HG02852 (cell line): ENCODE data around the gene ABHD4.
"Not testable (repeated sequence)": the region's sequence is repeated elsewhere in the genome, so short reads cannot be mapped to it uniquely, and the experiment has no call there.

Experiments
- ATAC-seq: cut with Tn5 transposase; IDR thresholded peaks from one replicate; pipeline ENCODE4 v1.9.1; 2021; ENCODE audit warnings: mild to moderate bottlenecking, moderate library complexity; ENCODE audit not compliant: unreplicated experiment

ABHD4 gene, protein sequence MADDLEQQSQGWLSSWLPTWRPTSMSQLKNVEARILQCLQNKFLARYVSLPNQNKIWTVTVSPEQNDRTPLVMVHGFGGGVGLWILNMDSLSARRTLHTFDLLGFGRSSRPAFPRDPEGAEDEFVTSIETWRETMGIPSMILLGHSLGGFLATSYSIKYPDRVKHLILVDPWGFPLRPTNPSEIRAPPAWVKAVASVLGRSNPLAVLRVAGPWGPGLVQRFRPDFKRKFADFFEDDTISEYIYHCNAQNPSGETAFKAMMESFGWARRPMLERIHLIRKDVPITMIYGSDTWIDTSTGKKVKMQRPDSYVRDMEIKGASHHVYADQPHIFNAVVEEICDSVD

DNA sequence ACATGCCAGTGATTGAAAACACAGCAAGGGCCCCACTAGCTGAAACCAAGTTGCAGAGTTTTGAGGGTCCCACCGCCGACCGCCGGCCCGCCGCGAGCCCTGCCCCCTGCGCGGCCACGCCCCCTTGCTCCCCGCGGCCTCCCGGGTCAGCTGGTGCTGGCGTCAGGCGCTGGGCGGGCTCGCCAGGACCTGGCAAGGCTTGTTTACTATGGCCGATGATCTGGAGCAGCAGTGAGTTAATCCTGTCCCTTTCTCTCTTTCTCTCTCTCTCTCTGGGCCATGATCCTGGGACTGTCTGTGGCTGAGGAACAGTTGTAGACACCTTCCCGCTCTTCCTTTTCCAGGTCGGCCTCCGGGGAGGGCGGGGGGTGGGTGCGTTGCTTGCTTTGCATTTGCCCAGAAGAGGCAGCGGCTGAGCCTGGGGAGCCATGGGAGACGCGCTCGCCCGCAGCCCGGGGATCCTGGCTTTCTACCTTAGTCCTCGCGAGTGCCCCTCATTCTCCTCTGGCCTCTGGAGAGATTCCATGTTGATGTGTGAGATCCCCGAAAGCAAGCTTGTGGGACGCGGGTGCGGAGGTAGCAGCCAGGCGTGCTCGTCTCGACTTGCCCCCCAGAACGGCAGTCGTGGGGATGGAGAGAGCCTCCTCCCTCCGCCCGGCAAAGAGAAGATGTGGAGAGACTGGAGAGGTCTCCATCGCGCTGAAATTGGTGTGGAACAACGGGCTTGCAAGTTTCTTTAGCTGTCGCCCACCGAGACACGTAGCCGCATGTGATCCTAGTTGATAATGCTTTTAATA, at the start of gene ABHD4:
Gene ABHD4, plus strand, starts transcription at position 202 of the 797 bp plus-strand sequence. Its CDS starts 7 bp downstream, at position 209.
- ATAC-seq: peak; percentile 84

DNA sequence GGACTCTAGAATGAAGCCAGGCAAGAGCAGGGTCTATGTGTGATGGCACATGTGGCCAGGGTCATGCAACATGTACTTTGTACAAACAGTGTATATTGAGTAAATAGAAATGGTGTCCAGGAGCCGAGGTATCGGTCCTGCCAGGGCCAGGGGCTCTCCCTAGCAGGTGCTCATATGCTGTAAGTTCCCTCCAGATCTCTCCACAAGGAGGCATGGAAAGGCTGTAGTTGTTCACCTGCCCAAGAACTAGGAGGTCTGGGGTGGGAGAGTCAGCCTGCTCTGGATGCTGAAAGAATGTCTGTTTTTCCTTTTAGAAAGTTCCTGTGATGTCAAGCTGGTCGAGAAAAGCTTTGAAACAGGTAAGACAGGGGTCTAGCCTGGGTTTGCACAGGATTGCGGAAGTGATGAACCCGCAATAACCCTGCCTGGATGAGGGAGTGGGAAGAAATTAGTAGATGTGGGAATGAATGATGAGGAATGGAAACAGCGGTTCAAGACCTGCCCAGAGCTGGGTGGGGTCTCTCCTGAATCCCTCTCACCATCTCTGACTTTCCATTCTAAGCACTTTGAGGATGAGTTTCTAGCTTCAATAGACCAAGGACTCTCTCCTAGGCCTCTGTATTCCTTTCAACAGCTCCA, 48.7 kb upstream of the ABHD4 start:
- no peak for ATAC-seq

DNA sequence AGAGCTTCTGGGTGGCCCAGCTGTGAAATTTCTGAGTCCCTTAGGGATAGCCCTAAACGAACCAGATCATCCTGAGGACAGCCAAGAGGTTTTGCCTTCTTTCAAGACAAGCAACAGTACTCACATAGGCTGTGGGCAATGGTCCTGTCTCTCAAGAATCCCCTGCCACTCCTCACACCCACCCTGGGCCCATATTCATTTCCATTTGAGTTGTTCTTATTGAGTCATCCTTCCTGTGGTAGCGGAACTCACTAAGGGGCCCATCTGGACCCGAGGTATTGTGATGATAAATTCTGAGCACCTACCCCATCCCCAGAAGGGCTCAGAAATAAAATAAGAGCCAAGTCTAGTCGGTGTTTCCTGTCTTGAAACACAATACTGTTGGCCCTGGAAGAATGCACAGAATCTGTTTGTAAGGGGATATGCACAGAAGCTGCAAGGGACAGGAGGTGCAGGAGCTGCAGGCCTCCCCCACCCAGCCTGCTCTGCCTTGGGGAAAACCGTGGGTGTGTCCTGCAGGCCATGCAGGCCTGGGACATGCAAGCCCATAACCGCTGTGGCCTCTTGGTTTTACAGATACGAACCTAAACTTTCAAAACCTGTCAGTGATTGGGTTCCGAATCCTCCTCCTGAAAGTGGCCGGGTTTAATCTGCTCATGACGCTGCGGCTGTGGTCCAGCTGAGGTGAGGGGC, 48.0 kb upstream of the ABHD4 start:
- ATAC-seq: peak; percentile 65

DNA sequence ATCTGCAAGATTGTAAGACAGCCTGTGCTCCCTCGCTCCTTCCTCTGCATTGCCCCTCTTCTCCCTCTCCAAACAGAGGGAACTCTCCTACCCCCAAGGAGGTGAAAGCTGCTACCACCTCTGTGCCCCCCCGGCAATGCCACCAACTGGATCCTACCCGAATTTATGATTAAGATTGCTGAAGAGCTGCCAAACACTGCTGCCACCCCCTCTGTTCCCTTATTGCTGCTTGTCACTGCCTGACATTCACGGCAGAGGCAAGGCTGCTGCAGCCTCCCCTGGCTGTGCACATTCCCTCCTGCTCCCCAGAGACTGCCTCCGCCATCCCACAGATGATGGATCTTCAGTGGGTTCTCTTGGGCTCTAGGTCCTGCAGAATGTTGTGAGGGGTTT, 46.5 kb upstream of the ABHD4 start:
- no peak for ATAC-seq

DNA sequence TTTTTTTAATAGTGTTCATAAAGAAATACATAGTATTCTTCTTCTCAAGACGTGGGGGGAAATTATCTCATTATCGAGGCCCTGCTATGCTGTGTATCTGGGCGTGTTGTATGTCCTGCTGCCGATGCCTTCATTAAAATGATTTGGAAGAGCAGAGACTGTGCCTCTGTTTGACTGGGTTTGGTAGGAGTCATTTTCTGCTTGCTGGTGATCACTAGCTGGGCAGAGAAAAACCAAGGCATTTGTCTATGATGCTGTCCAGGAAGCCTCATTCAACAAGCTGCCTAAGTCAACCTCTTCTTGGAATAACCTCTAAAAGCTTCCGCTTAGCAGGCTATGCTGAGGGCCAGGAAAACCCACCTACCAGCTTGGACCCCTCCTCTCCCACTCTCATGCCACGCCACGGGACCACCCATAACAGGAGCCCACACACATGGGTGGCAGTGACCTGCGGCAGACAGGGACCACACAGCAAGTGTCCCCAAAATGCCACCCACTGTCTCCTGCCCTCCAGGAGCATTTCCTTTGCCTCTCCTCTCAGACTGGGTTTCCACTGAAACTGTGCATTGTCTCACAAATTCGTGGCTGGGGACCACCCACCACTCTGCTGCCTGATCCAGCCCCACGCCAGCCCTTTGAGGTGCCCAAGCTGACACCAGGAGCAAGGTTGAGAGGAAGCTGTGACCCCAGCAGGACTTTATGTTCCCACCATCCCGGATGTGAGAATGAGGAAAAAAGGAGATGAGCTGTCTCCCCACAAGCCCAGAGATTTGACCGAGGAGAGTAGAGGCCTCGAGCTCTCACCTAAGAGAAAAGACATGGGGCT, 45.9 kb upstream of the ABHD4 start:
- no peak for ATAC-seq

DNA sequence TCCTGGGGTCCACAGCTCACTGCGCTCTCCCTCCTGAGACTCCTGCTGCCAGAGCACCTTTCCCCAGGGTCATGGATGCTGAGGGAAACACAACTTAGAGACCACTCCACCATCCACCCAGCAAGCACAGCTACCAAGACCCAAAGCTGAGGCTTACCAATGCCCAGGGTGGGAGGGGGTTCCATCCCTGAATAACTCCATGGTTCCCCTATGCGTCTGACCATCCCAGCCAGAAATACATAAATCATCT, 45.3 kb upstream of the ABHD4 start:
- no peak for ATAC-seq

DNA sequence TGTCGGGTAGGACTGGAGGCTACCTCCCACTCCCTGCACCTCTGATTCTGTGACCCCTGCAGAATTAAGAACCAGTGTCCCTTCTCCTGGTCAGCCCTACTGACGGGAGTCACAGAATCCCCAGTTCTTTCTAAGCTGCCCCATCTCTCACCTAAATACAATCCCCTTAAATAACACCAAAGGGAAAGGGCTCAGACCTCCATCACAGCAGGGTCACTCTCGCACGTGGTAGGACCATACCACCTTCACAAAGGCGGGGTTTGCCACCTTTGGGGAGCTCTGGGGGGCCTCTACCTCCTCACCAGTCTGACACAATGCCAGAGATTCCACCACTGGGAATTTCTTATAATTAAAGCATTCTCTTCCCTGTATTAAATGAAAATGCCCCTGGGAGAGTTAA, 44.7 kb upstream of the ABHD4 start:
- no peak for ATAC-seq

DNA sequence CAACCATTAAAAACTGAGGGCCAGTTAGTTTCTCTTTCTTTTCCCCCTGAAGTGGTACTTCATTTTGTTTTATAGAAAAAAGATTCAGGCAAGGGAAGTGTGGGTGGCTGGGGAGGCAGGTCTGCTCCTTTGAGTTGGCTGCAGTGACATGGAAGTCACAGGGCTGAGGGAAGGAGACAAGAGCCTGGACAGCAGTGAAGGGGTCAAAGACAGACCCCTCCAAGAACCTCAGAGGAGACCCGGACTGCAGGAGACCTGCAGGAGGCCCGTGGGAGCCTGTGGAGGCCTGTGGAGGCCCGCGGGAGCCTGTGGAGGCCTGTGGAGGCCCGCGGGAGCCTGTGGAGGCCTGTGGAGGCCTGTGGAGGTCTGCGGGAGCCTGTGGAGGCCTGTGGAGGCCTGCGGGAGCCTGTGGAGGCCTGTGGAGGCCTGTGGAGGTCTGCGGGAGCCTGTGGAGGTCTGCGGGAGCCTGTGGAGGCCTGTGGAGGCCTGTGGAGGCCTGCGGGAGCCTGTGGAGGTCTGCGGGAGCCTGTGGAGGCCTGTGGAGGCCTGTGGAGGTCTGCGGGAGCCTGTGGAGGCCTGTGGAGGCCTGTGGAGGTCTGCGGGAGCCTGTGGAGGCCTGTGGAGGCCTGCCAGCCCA, 44.1 kb upstream of the ABHD4 start:
- not testable (repeated sequence) for ATAC-seq

DNA sequence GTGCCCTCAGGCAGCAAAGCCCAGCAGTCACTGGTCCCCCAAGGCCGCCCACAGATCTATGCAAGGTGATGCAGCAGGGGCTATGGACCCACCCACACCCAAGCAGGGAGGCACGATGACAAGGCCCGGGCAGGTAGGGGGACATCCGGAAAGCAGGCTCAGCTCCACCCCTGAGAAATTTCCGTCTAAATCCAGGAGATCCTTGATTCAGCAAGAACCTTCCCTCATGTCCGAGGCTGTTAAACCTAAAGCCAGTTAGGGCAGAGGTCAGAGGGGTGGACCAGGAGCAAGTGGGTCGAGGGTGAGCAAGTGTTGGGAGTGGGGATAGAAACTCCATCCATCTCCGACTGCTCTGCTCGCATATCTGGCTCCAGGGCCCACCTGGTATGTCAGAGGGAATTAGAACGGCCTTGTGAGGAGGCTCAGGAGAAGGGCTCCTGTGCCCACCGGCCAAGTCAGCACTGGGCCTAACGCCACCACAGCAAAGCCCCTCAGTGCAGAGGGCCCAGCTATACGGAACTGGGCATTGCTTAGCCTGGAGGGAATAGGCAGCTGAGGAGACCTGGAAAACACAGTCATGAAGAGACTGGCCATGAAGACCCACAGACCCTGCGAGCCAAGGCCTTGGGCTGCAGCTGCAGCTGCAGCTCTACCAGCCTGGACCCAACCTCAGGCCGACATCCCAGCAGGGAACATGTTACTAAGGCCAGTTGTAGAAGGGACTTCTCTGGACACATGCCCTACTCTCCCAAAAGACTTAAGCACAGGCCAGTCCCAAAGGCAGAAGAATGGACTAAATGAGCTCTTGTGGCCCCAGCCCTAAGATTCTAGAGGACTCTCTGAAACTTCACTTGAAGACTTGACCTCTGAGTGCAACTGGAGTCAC, 43.4 kb upstream of the ABHD4 start:
- ATAC-seq: no peak

DNA sequence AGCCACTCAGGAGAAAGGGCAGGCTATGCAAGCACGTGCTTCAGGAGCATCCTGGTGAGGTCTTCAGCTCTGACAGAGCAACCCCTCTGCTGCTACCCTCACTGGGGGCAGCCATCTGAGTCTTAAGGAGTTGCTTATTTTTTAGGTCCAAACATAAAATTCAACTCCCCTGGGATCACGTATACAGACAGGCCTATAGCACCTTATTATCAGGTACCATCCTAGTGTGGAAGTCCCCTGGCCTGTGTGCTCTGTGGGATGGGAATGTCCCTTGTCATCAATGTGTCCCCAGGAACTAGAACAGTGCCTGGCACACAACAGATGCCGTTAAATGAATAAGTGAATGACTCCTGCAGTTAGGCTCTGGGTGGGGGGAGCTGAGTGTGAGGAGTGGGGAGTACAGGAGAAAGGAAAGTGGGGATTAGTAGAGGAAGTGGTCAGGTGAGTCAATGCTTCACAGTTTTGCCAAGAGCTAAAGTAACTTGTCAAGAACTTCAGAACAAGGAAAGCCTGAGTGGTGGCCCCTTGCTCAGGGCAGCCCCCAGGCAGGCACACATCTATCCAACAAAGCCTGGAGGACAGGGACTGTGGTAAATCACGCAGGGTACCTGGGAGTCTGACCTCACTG, 42.6 kb upstream of the ABHD4 start:
- ATAC-seq: no peak

DNA sequence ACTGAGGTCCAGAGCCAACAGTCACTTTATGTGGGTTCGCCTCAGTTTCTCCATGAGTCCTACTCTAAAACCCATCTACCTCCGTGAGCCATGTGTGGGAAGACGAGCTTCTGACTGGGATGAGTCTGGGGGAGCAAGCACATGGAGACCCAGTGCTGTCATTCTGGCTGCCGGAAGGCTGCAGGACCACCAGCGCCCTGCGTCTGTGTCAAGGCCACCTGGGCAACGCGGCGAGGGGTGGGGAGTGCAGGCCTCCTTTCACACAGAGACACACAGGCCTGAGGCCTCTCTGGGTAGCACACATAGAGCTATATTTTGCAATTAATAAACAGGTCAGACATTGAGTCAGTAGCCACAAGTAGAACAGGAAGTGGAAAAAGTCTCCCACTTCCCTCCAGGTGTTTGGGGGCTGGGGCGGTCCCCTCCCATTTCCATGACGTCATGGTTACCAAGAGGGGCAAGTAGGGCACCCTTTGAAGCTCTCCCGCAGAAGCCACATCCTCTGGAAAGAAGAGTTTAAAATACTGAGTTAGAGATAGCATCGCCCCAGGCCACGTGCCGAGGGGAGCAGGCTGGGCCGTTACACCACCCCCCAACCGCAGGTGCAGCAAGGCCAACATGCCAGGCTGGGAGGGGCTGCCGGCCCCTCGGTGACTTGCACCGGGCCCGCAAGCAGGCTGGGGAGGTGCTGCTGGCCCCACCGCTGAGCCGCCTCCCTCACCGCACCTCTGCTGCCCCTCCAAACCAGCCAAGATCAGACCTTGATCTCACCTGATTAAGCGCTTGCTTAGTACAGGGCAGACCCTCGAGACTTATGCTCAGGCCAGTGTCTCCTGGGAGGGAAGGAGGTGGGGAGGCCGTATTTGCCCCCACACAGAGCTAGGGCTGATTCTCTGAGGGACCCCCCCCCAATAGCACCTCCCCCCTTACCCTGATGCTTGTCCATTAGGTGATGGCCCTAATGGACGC, 41.8 kb upstream of the ABHD4 start:
- peak; percentile 75 for ATAC-seq

DNA sequence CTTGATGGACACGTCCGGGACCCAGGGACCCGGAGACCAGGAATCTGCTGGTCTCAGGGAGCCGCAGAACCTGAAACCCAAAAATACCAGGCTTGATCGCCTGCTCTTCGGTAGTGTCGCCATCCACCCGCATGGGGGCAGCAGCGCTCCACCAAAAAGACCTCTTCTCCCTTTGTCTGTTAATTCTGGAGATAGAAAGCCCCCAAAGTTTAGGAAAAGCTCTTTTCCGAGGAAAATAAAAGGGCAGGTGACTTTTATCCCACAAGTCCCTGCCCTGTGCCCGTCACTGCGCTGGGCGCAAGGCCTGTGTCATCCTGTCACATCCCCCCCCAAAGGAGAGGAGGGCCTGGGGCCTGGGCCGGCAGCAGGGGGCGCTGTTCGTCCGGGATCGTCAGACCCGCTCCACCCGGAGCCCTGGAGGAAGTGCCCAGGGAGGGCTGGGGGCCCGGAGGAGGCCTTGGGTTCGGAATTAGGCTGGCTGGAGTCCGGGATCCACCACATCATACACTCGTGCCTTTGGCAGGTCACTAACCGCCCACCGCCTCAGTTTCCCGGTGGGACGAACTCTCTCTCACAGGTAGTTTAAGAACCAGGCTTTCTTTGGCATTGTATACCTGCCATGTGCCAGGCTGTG, 41.0 kb upstream of the ABHD4 start:
- peak; percentile 25 for ATAC-seq

DNA sequence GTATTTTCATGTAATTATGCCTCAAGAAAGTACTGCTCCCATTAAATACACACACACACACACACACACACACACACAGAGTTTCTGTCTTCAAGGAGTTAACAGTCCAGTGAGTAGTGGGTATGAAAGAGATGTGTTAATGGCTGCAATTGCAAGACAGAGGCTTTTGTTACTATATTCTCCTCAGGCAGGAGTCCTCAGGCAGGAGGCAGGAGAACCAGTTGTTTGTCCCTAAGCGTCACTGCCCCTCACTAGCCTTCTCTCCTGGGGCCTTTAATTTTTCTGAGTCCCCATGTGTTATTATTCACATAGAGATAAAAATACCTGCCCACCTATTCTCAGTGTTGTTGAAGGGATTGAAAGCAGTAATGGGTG, 40.3 kb upstream of the ABHD4 start:
- no peak for ATAC-seq

DNA sequence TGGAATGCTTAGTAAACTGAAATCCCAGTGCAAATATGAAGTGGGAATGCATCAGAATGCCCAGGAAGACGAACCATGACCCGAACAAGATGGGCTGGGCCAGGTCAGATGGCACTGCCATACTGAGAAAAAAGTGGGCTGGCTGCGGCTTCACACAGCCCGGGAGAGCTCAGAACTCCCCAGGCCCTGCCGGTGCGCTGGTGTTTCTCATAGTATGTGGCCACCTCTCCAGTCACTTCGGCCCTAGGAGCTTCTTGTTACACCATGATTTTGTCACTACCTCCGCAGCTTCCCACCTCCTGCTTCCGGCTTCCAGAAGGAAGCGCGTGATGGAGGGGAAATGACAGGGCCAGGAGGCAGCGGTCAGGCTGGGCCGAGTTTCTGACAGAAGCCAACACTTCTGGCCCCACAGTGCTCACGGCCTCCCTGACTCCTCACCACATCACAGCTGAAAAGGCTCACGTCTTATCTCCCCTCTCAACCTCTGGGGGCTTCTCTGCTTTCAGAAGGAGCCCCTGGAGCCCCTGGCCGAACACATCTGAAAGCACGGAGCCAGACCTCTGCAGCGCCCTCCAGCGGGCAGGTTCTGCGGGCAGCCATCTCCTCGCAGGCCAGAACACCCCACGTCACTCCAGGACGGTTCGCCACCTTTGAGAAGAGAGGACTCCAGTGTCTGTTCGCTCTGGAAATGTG, 39.7 kb upstream of the ABHD4 start:
- ATAC-seq: no peak

DNA sequence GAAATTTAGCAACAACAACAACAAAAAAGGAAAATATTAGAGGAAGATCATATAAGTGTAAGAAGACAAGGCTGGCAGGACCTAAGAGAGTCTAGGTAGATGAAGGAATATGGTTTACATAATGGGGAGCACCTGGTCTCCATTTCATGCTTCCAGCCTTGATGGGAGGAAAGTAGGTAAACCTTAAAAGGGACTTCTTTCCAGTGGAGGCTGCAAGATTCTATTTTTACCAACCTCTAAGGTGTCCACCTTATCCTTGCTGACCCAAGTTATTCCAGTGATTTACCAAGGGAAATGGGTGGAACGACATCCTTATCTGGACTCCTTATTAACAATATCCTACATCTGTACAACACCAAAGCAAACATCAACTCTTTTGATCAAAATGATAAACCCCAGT, 39.1 kb upstream of the ABHD4 start:
- ATAC-seq: no peak

DNA sequence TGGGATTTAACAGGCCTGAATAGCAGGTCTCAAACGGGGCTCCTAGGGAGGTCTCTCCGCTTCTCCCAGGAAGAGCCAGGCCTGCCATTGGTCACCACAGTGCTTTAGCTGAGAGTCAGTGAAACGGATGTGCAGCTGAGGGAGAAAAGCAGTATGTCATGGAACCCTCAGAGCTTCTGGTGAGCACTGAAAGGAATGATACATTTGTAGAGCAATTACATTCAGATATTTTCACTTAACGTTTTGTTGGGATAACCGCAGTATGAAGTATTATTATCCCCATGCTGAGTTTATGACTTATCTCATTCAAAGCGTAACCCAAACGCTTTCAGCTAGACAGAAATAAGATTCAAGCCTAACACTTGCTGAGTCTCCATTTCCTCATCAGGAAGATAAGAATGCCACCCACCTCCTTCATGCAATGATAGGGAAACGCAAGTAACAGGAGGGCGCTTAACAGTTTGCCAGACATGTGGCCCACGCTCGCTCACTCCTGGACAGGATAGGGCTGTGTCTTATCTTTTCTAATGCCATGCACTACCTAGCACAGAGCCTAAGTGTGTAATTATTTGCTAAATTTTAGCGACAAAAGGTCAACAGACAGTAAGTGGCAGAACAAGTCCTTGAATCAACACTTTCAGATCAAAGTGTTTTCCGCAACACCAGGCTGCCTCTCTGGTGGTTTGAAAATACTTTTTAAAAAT, 37.3 kb upstream of the ABHD4 start:
- ATAC-seq: no peak
